SU-DHL-6 (cell line): ENCODE measurements around the gene PDE9A.

ENCODE experiments used
- H2AFZ ChIP-seq: fragments of 200-600 bp; sonication (generic); 2 replicates; pipeline ENCODE4 v1.6.1; 2014; ENCODE audit warnings: low read depth, mild to moderate bottlenecking, moderate library complexity, mixed read lengths, antibody characterized with exemption, low read length; ENCODE audit not compliant: severe bottlenecking
- H3F3A ChIP-seq: fragments of 200-600 bp; shearing (Covaris generic); 2 replicates; pipeline ENCODE4 v1.6.0; 2016; ENCODE audit warnings: antibody characterized with exemption, mild to moderate bottlenecking; ENCODE audit not compliant: insufficient read depth
- H3K27ac ChIP-seq: fragments of 200-600 bp; sonication (generic); 2 replicates; pipeline ENCODE4 v1.5.1; 2016; ENCODE audit warnings: low read depth, mild to moderate bottlenecking, low read length, moderate library complexity, mixed read lengths
- H3K27me3 ChIP-seq: fragments of 200-600 bp; sonication (generic), shearing (Covaris generic); 2 replicates; pipeline ENCODE4 v1.6.0; 2014; ENCODE audit warnings: mild to moderate bottlenecking, low read length
- H3K36me3 ChIP-seq: fragments of 200-600 bp; sonication (generic); 2 replicates; pipeline ENCODE4 v1.6.1; 2014; ENCODE audit warnings: mild to moderate bottlenecking, low read length, mixed read lengths
- H3K4me2 ChIP-seq: fragments of 300-600, 200-600 bp; shearing (Covaris generic), sonication (generic); 2 replicates; pipeline ENCODE4 v1.6.0; 2014; ENCODE audit warnings: low read length, low read depth, mild to moderate bottlenecking; ENCODE audit not compliant: poor library complexity, severe bottlenecking
- H3K4me3 ChIP-seq: fragments of 200-600 bp; sonication (generic); 2 replicates; pipeline ENCODE4 v1.5.1; 2014; ENCODE audit warnings: antibody characterized with exemption, low read length, mild to moderate bottlenecking, mixed read lengths; ENCODE audit not compliant: insufficient read depth, poor library complexity, severe bottlenecking
- H3K79me2 ChIP-seq: fragments of 200-600 bp; sonication (generic); 2 replicates; pipeline ENCODE4 v1.6.1; 2014; ENCODE audit warnings: mild to moderate bottlenecking, low read length, moderate library complexity; ENCODE audit not compliant: insufficient read depth
- H3K9ac ChIP-seq: fragments of 200-600 bp; sonication (generic); 2 replicates; pipeline ENCODE4 v1.7.0; 2014; ENCODE audit warnings: mild to moderate bottlenecking, low read length
- H3K9me2 ChIP-seq: fragments of 200-600 bp; sonication (generic); replicated peaks from 2 replicates; pipeline ENCODE4 v1.6.1; 2014; ENCODE audit warnings: low read length; ENCODE audit not compliant: insufficient read depth
- H3K9me3 ChIP-seq: fragments of 200-600 bp; sonication (generic); 2 replicates; pipeline ENCODE4 v1.6.1; 2014; ENCODE audit warnings: low read length, mixed read lengths; ENCODE audit not compliant: insufficient read depth
- H4K20me1 ChIP-seq: fragments of 200-600 bp; sonication (generic); 2 replicates; pipeline ENCODE4 v1.6.1; 2014; ENCODE audit warnings: low read depth, mild to moderate bottlenecking, antibody characterized with exemption, low read length, moderate library complexity, mixed read lengths
- EZH2phosphoT487 ChIP-seq: fragments of 200-600 bp; sonication (generic), shearing (Covaris generic); conservative IDR thresholded peaks from 2 replicates; pipeline ENCODE4 v1.6.1; 2018; ENCODE audit warnings: mild to moderate bottlenecking, antibody characterized with exemption, low read length, moderate library complexity, mixed read lengths
- TF ChIP-seq, protein P1 (sequence below): fragments of 200-600 bp; sonication (generic); IDR thresholded peaks from one replicate; pipeline ENCODE4 v1.5.1; 2017; ENCODE audit warnings: antibody characterized with exemption, mild to moderate bottlenecking, low read length, moderate library complexity; ENCODE audit not compliant: insufficient read depth, poor library complexity, severe bottlenecking

The PDE9A gene

DNA sequence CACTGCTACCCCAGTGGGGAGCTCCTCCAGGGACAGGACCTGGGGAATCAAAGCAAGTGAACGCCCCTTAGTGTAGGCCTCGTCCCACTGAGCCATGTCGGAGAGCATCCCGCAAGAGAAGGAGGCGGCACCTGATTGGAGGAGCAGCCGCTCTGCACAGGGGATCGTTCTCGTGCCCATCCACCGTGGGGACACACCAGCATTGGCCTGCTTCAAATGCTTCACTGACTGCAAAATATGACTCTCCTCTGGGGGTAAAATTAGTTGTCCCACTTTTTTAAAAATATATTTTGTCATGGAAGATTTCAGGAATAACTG, 111.0 kb downstream of the PDE9A start:
- Histone ChIP-seq H4K20me1 (no peaks in the 10 kb centered on the region), H3K4me2 (no peak overlapping the region), H2AFZ (no peak overlapping the region), H3F3A (no peaks in the 10 kb centered on the region), H3K36me3 (no peaks in the 10 kb centered on the region), H3K4me3 (no peak overlapping the region), H3K27ac (no peak overlapping the region), H3K9ac (no peak overlapping the region), H3K9me2 (no peaks in the 10 kb centered on the region), H3K79me2 (no peaks in the 10 kb centered on the region), H3K9me3 (no peaks in the 10 kb centered on the region), H3K27me3 (no peaks in the 10 kb centered on the region)
- TF ChIP-seq, protein P1, sequence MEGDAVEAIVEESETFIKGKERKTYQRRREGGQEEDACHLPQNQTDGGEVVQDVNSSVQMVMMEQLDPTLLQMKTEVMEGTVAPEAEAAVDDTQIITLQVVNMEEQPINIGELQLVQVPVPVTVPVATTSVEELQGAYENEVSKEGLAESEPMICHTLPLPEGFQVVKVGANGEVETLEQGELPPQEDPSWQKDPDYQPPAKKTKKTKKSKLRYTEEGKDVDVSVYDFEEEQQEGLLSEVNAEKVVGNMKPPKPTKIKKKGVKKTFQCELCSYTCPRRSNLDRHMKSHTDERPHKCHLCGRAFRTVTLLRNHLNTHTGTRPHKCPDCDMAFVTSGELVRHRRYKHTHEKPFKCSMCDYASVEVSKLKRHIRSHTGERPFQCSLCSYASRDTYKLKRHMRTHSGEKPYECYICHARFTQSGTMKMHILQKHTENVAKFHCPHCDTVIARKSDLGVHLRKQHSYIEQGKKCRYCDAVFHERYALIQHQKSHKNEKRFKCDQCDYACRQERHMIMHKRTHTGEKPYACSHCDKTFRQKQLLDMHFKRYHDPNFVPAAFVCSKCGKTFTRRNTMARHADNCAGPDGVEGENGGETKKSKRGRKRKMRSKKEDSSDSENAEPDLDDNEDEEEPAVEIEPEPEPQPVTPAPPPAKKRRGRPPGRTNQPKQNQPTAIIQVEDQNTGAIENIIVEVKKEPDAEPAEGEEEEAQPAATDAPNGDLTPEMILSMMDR = no peak
- TF ChIP-seq EZH2phosphoT487 = no peak

DNA sequence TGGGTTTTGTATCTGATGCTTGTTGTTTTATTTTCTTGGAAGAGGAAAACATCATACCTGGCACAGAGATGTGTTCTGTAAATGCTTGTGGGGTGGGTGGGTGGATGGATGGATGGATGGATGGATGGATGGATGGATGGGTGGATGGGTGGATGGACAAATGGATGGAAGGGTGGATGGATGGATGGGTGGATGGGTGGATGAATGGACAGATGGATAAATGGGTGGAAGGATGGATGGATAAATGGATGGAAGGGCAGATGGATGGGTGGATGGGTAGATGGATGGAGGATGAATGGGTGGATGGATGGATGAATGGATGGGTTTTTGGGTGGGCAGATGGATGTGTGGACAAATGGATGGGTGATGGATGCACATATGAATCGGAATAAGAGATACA, 111.5 kb downstream of the PDE9A start:
- Histone ChIP-seq H3K9me3 (no peaks in the 10 kb centered on the region), H3F3A (no peaks in the 10 kb centered on the region), H4K20me1 (no peaks in the 10 kb centered on the region), H3K79me2 (no peaks in the 10 kb centered on the region), H2AFZ (no peak overlapping the region), H3K9ac (no peak overlapping the region), H3K27ac (no peak overlapping the region), H3K9me2 (no peaks in the 10 kb centered on the region), H3K27me3 (no peaks in the 10 kb centered on the region), H3K36me3 (no peaks in the 10 kb centered on the region), H3K4me3 (no peak overlapping the region), H3K4me2 (no peak overlapping the region)
- TF ChIP-seq, protein P1 = no peak
- TF ChIP-seq EZH2phosphoT487 = no peak

DNA sequence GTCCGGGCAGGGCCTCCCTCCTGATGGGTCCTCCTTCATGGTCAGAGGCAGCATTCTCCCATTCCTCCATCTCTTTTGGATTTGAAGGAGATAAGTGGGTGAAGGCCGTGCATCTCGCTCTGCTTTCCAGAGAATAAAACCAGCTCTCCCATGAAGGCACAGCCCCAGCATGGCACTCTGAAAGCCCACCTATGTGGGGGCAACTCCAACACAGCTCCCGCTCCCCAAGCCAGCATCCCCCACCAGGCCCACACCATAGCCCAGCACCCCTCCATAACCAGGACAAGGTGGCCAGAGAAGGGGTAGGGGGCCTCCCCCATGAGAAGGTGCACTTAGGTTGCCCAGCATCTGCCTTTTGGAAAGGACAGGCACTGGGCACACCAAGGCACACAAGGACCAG, 112.2 kb downstream of the PDE9A start:
- H3K36me3 ChIP-seq = no peaks in the 10 kb centered on the region
- H3K4me2 ChIP-seq = no peak overlapping the region
- no peak overlapping the region for H2AFZ ChIP-seq
- H3K27ac ChIP-seq = no peak overlapping the region
- no peaks in the 10 kb centered on the region for H3K27me3 ChIP-seq
- H3F3A ChIP-seq = no peaks in the 10 kb centered on the region
- H3K9ac ChIP-seq = no peak overlapping the region
- H3K79me2 ChIP-seq = no peaks in the 10 kb centered on the region
- H3K9me3 ChIP-seq = no peaks in the 10 kb centered on the region
- TF ChIP-seq, protein P1 = no peak
- no peak for TF ChIP-seq EZH2phosphoT487
- H4K20me1 ChIP-seq = no peaks in the 10 kb centered on the region
- no peak overlapping the region for H3K4me3 ChIP-seq
- no peaks in the 10 kb centered on the region for H3K9me2 ChIP-seq
